ENCODE data around the gene CBARP.

Gene CBARP

DNA sequence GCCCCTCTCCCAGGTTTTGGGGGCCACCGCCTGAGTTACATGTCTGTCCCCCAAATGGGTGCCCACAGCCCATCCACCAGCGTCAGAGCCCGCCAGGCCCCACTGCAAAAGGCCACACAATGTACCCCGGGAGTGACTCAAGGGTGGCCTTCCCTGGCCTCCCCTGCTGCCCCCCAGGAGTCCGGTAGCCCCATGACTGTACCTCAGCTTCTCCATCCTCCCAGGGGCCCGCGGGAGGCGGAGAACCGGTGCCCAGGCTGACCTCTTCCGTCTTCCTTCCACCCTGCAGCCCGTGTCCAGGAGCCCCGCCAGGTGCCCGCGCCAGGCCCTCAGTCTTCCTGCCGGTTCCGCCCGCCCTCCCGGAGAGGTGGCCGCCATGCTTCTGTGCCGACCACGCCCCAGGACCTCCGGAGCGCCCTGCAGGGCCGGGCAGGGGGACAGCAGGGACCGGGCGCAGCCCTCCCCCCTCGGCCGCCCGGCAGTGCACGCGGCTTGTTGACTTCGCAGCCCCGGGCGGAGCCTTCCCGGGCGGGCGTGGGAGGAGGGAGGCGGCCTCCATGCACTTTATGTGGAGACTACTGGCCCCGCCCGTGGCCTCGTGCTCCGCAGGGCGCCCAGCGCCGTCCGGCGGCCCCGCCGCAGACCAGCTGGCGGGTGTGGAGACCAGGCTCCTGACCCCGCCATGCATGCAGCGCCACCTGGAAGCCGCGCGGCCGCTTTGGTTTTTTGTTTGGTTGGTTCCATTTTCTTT is 10.3 kb downstream of the CBARP start:
- DNase-seq (ENCODE audit: low read depth in 3 of 3), result no peak

DNA sequence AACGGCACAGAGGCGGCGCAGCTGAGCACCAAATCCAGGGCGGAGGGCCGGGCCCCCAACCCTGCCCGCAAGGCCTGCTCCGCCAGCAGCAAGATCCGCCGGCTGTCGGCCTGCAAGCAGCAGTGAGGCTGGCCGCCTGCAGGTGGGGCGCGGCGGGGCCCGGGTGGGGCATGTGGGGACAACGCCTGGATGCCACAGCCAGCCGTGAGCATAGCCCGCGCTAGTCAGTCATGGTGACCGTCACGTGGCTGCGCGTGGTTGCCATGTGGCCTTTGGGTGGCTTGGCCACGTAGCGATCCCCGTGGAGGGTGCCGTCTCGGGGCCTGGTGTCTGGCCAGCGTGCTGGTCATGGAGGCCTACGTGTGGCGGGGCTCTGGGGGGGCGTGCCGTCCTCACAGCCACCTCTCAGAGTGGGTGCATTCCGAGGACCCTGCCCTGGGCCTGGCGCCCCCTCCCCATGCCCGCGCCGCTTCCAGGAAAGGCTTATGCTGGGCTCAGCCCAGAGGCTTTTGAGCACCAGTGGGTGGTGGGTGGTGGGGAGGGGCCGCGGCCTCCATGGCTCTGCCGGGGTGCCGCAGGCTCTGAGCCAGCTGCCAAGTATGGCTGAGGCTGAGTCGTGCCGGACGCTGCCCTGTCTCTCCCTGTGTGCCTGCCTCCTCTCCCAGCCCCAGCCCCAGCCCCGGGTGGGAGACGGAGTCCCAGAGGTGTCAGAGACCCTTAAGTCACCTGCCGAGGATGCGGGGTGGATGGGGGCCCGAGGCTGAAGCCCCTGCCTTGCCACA is 11.1 kb downstream of the CBARP start:
- no peak for DNase-seq (ENCODE audit: low read depth in 3 of 3)

GRCh38 chr19:1226227-1226518 is 11.6 kb downstream of the CBARP start:
- no peak for DNase-seq (ENCODE audit: low read depth in 3 of 3)

- no peak for DNase-seq (ENCODE audit: low read depth in 3 of 3)
Observed at GRCh38 chr19:1225440-1226226, 12.2 kb downstream of the CBARP start.

- DNase-seq (ENCODE audit: low read depth in 3 of 3), result no peak
Observed at GRCh38 chr19:1224847-1225246, 13.0 kb downstream of the CBARP start.

DNA sequence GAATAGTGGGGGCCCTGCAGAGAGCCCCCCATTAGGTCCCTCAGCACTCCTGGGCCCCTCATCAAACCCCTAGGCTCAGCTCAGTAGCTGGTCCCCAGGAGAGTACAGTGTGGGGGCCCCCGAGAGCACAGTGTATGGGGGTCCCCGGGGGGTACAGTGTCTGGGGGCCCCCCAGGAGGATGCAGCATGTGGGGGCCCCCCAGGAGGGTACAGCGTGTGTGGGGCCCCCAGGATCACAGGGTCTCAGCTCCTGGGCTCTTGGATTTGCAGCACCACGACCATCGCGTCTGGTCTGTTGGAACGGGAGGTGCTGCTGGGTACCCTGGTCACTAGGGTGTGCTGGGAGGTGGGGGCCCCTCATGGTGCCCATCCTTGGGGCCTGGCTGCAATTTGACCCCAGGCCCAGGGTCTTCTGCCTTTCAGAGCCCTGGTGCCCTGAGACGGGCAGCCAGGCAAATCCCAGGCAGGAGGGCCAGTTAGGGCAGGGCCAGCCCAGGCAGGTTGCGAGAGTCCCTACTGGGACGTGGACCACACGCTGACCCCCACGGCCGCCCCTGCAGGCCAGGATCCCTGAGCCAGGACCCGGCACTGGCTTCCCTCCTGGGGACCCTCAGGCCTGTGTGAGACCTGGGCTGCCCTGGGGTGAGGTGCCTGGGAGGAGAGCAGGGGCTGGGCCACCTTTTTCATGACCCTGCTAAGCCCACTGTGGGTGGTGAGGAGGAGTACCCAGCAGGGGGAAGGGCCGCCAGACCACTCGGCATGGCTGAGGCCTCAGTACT is 13.6 kb downstream of the CBARP start:
- no peak for DNase-seq (ENCODE audit: low read depth in 3 of 3)

DNA sequence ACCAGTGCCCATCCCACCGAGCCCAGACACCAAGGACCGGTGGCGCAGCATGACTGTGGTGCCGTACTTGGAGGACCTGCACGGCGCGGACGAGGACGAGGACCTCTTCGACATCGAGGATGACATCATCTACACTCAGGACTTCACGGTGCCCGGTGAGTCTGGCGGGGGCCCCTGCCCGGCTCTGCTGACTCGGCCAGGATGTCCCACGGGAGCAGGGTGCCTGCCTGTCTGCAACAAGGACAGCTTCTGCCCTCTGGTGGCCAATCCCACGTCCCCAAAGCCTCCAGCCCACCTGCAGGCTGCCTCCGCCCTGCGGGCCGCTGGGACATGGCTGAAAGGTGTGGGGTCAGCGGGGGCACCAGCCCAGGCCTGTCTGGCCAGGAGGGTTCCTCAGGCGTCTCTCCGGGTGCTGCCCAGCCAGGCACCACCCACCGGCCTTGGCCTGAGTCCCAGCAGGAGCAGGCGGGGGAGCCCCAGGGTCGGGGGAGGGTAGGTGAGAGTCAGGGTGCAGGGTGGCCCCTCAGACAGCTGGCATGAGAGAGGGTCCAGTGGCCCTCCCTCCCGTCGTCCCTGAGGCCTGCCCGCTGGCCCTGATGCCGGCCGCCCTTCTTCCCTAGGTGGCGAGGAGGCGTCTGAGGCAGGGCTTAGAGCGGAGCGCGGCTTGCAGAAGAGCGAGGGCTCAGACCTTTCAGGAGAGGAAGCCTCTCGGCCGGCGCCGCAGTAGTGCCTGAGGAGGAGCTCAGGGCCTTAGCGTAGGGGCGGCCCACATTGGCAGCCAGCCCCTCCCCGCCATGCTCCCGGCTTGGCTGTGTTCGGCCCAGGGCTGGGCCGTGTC is 14.6 kb downstream of the CBARP start:
- no peak for DNase-seq (ENCODE audit: low read depth in 3 of 3)

DNA sequence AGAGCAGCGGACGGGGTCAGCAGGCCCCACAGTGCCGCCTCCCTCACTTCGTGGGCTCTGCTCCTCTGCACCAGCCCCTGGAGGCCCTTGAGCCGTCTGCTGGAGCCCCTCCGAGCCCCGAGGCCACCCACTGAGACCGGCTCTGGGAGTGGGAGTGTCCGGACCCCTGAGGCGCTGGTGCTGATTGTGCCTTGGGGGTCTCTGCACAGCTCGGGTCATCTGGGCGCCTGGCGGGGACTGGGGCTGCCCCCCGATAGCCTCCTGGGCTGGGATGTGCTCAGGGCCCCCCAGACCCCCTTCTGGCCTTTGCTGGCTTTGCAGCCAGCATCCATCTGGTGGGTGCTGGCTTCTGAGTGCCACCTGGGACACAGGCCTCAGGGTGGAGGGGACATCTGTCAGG is 15.4 kb downstream of the CBARP start:
- DNase-seq (ENCODE audit: low read depth in 3 of 3), result no peak

DNA sequence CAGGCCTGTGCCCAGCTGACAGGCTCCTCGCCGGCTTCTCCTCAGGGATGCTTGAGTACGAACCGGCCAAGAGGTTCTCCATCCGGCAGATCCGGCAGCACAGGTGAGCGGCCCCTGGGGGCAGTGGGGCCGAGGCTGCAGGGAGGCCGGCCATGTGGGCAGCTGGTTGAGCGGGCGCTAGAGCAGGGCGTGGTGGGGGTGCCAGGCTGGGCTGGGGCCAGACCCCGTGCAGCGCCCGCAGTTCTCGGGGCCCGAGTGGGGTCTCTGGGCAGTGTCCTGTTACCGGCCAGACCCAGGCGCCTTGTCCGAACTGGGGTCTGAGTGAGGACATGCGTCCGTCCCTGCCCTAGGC is 15.9 kb downstream of the CBARP start:
- no peak for DNase-seq (ENCODE audit: low read depth in 3 of 3)

DNA sequence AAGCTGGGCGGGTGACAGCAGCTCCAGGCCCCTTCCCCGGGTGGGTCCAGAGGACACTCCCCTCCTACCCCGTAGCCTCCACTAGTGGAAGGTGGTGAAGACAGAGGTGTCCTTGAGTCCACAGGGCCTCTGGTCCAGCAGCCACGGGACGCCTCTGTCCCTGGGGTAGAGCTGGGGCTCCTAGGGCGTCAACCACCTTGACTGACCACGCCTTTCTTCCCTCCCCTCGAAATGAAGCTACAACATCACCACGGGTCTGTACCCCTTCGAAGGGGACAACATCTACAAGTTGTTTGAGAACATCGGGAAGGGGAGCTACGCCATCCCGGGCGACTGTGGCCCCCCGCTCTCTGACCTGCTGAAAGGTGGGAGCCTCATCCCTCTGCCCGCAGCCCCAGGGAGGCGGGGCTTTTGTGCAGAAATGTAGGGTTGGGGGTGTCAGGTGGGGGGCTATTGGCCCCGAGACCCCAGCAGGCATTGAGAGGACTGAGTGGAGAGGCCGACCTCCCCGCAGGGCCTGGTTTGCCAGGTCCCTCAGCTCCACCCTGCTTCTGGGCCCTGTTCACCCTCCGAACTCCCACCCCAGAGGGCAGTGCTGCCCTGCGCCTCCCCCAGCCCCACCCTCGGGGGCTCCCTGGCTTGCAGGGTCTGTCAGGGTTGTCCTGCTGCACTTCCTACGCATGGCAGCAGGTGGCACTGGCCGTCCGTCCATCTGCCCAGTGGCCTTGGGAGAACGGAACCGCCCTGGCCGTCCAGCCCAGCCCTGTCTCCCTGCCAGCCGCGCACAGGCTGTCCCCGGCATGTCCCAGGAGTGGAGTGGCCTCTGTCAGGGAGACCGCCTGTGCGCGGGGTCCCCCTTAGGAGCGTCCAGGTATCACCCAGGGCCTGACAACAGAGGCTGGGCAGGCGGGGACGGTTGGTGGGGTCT is 16.6 kb downstream of the CBARP start:
- DNase-seq (ENCODE audit: low read depth in 3 of 3), result no peak

DNA sequence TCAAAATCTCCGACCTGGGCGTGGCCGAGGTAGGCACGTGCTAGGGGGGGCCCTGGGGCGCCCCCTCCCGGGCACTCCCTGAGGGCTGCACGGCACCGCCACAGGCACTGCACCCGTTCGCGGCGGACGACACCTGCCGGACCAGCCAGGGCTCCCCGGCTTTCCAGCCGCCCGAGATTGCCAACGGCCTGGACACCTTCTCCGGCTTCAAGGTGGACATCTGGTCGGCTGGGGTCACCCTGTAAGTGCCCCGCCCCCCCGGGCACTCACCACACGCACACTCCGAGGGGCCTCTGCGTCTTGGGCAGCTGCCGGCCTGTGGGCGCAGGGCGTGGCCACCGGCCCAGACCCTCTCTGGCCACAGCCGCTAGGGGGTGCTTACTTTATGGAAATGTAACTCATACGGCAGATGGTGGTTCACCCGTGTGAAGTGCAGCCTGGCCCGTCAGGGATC is 17.3 kb downstream of the CBARP start:
- no peak for DNase-seq (ENCODE audit: low read depth in 3 of 3)

GRCh38 chr19:1219786-1220476 is 17.9 kb downstream of the CBARP start:
- DNase-seq (ENCODE audit: low read depth in 3 of 3), result no peak

- no peak for DNase-seq (ENCODE audit: low read depth in 3 of 3)
Observed at GRCh38 chr19:1218751-1219567, 18.8 kb downstream of the CBARP start.

- no peak for DNase-seq (ENCODE audit: low read depth in 3 of 3)
Observed at GRCh38 chr19:1217366-1217765, 20.4 kb downstream of the CBARP start.

DNA sequence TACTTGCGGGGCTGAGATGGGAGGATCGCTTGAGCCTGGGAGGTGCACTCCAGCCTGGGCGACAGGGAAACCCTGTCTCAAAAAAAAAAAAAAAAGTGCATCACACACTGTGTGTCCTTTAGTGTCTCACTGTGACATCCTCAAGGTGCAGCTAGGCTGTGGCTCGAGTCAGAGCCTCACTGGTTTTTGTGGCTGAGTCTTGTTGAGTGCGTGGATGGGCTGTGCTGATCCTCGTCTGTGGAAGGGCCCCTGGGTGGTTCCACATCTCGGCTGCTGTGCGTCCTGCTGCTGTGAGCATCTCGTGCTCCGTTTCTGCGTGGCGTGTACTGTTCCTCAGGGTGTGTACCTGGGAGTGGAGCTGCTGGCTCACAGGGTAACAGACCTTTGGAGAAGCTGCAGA is 21.0 kb downstream of the CBARP start:
- no peak for DNase-seq (ENCODE audit: low read depth in 3 of 3)

- DNase-seq (ENCODE audit: low read depth in 3 of 3), result no peak
Observed at GRCh38 chr19:1214862-1215731, 22.7 kb downstream of the CBARP start.

- no peak for DNase-seq (ENCODE audit: low read depth in 3 of 3)
Observed at GRCh38 chr19:1214299-1214861, 23.4 kb downstream of the CBARP start.
